GM18907 (cell line): ENCODE data around the gene CD8B2.
"Not testable (repeated sequence)": the region's sequence is repeated elsewhere in the genome, so short reads cannot be mapped to it uniquely, and the experiment has no call there.

Source experiments
- ATAC-seq: cut with Tn5 transposase; IDR thresholded peaks from one replicate; pipeline ENCODE4 v1.9.1; 2021; ENCODE audit warnings: mild to moderate bottlenecking, moderate library complexity; ENCODE audit not compliant: unreplicated experiment

The CD8B2 gene

DNA sequence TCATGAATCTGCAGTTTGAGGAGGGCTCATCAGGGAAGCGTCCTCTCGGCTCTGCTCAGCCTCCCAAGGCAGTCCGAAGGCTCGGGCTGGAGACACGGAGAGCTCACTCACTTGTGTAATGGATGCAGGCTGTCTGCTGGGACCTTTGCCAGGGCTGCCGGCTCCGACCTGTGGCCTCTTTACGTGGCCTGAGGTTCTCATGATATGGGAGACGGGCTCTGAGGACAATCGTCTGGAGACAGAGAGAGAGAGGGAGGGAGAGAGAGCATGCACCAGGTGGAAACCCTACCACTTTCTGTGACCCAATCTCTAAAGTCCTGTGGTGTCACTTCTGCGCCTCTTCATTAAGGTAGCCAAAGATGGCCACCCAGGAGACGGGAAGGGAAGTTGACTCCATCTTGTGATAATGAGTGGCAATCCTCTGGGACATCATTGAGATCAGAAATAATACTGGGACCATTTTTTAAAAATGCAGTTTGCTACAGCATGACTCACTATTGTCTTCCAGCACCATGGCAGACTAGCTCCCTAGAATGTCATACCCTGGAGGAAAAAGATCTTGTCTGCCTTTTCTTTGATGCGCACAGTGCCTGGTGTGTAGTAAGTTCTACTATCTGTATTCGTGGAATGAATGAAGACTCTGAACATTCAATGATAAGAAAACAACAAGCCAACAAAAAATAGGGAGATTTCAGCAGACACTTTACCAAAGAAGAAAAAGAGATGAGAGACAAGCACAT lies 60.2 kb downstream of the CD8B2 start:
- no peak for ATAC-seq

DNA sequence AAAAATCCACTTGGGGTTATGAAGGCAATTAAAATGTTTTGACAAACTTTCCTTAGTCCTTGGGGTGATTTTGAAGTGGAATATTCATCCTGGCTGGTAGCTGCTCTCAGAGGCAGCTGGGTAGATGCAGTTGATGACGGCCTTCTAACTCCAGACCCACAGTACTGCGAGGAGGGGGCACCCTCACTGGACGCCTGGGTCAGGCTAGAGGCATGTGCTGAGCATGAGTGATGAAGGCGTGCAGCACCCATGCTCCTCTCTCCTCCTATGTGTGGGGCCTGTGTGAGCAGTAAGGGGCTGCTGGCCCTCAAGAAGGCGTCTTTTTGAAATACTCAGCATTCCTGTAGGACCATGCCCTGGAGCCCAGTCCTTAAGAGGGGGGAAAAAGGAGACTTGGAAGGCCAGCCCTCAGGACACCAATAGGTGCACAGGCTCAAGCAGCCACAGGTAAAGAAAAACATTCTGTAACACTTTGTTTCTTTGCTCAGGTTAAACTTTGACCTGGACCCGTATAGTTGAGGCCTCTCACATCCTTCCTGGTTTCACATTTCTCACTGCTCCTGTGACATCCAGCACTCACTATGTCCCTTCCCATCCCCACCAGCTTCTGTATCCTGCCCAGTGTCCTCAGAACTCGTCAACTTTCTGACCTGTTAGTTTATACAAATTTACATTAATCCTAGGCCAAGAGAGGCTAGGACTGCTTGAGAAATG lies 64.4 kb downstream of the CD8B2 start:
- ATAC-seq: no peak

DNA sequence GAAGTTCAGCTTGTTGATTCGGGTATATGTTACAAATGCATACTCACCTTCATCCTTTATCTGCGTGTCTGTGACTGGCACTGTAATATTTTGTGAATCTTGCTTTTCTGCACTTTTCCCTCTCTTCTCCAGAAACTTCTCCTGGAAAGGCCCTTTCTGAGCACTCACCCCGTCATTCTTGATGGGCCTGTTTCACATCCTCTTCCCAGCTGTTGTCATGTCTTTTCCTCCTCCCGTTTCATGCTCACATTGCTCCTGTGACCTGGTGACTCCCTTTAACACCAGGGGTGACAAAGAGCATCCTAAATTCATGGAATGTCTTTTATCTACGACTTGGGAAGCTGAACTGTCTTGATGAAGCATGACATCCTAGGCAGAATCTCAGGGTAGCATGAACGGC lies 65.8 kb downstream of the CD8B2 start:
- no peak for ATAC-seq

DNA sequence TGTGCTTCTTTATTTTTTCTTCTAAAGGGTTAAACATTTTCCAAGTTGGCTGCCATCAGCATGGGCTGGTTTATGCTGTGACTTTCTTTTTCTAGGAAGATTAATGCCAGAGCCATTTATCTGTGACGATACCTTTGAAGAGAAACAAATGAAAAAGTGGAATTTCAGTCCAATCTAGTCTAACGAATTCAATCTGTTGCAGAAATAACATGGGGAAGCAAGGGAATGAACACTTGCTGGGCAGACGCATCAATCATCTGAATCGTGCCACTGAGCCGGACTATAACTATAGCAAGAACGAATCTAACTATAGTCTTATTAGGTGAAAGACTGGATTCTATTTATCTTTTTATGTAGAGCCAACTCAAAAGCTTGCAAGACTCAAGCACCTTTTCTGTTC lies 66.2 kb downstream of the CD8B2 start:
- ATAC-seq: no peak

DNA sequence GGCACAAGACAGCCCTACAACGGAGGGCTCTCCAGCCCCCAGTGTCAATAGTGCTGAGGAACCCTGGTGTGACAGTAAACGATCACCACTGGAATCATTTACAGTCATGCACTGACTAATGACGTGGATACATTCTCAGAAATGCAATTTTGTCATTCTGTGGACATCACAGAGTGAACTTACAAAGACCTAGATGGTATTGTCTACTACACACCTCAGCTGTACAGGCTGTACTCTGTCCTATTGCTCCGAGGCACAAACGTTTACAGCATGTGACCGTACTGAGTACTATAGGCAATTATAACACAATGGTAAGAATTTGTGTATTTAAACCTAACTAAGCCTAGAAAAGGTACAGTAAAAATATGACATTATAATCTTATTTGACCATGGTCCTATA lies 67.2 kb downstream of the CD8B2 start:
- ATAC-seq: no peak

DNA sequence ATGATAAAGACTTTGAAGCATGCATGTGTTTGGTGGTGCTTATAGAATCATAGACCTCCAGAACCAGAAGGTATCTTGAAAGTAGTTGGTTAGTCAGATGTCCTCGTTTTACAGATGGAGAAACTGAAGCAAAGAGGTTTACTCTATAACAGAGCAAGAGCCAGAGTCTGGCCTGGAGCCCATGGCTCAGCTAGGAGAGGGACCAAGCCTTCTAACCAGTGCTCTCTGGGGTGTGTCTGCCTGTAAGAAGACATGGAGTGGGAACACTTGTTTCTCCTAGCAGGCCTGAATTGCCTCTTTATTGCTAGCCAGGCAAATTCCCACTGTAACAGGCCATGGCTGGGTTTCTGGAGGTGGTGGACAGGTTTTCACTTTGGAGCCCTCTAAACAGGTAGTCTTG lies 67.9 kb downstream of the CD8B2 start:
- no peak for ATAC-seq

DNA sequence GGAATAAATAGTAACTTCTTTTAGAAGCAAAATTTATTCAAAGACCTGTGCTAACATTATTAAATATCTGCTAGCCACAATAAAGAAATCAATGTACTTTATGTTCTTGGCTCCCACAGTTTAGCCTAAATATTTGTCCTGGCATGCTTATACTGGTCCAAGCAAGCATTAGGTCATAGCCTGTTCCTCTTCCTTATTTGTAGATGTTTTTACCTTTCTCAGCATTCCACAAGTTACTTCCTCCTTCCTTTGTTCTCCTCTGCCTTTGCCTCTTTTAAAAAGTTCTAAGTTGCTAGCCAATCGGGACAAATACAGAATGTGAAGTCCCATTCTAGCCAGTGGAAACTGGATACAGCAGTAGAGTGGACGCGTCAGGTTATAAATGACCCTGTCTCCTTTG lies 72.6 kb downstream of the CD8B2 start:
- not testable (repeated sequence) for ATAC-seq

DNA sequence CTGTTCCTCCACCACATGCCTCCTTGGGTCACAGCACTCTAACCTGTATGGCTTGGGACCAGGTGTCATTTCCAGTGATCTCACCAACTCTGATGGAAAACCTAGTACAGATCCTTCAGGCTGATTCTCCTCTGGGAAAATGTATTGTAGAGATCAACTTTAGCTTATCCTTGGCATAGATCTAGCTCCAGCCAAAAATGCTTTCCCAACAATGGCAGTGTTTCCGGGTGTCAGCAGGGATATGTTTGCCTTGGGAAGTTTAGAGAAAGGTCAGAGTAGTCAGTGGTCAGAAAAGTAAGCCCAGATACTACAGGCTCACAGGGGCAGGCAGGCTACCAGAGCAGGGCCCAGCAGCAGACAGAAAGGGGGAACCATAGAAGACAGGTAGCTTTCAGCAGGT lies 73.6 kb downstream of the CD8B2 start:
- ATAC-seq: no peak

DNA sequence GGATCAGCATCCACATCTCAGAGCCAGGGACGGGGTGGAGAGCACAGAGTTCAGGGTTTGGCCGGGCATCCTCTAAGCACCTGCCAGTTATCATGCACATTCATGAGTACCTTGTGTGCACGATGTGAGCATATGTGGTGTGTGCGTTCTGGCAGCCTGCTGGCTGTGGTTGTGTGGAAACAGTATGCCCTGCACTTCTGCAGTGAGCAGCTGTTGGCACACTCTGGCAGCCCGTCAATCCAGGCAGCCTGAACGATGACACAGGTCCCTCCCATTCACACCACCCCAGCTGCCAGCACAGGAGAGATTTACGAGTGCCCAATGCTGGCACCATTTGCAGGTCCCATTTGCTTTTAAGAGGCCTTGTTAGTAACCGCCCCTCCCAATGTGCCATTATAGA lies 74.2 kb downstream of the CD8B2 start:
- ATAC-seq: no peak

DNA sequence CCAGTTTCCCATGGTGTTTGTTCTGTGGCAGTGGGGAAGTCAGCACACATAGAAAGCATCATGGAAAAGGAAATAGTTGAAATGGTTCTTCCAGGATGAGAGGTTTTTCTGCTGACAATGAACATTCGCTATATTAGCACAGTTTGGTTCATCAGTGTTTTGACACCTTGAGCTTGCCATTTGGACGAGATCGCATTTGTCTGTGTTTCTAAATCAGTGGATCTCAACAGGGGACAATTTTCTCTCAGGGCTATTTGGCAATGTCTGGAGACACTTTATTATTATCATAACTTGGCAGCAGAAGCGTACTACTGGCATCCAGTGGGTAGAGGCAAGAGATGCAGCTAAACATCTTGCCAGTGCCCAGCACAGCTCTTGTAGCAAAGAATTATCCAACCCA lies 74.6 kb downstream of the CD8B2 start:
- ATAC-seq: no peak

DNA sequence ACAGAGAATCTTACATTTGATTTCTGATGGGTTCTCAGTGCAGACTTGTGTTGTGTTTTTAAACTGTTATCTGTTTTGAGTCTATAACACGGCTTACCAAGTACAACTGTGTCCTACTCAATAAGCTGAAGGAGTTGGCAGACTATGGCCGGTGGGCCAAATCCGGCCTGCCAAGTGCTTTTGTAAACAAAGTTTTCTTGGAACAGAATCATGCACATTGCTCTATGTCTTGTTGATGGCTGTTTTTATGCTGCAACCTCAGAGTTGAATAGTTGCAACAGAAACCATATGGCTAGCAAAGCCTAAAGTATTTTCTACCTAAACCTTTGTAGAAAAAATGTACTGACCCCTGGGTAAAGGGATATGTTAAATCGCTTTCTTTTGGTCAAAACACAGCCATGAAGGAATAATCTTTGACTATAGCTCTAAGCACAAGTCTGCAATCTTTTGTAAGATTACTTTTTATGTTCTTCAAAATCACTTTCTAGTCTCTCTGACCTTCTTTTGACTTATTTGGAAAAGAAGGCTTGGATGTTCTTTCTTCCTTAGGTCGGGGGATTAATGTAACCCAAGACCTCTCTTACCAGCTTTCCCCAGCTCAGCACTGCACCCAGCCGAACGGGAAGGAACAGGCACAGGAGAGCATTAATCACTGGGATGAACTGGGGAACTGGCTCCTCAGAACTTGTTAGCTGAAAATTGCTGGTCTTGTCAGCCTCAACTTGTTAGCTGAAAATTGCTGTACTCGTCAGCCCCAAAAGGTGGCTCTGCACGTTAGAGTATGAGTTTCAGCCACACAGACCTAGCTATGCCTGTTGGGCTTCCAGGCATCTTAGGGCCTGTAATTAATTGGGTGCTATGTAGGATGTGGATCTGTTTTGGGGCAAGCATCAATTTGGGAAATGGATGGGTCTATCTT lies 75.4 kb downstream of the CD8B2 start:
- no peak for ATAC-seq

DNA sequence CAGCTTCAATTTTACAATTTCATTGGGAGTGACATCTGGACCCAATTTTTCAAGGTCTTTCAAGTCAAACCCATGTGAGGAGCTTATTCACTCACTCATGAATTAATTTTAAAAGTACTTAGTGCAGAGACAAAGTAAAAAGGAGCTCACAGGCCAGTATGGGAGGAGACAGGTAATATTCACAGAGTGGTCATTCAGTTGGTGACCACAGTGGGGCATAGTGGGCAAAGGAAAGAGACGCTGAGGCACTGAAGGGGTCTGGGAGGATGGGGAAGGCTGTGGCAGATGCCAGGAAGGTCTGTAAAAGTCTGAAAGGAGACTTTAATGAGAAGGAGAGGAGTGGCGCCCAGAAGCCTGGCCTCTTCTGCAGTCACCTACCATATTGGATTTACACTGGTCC lies 76.0 kb downstream of the CD8B2 start:
- ATAC-seq: no peak

DNA sequence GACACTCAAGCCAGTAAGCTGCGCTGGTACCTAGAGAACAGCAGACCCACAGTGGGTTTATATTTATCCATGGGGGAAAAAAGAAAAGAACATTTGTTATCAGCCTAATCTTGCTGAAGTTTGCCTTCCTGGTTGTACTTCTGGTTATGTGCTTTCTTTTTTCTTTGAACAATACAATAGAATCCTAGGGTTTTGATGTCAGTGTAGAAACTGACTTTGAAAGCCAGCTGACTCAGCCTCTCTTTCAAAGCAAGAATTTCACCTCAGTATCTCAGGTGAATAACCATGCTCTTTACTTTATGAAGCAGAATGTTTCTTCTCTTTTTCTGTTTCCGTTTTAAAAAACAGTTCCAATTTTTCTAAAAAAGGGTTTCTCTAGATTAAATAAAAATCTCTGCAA lies 78.4 kb downstream of the CD8B2 start:
- no peak for ATAC-seq

DNA sequence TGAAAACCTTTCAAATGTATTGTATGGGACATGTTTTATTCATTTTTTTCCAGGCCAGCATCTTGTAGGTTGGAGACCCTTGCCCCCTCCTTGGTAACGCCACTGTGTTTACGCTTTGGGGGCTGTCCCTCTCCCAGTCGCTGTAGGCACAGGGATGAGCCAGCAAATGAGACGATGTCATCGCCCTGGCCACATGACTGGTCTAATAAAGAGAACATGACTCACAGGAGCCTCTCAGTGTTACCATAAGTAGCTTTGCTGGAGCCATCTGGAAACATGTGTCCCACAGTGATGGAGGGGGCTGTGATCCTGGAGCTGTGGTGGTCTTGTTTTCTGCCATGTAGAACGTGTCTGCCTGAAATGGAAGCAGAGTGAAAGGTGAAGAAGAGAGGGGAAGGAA lies 78.9 kb downstream of the CD8B2 start:
- ATAC-seq: no peak

DNA sequence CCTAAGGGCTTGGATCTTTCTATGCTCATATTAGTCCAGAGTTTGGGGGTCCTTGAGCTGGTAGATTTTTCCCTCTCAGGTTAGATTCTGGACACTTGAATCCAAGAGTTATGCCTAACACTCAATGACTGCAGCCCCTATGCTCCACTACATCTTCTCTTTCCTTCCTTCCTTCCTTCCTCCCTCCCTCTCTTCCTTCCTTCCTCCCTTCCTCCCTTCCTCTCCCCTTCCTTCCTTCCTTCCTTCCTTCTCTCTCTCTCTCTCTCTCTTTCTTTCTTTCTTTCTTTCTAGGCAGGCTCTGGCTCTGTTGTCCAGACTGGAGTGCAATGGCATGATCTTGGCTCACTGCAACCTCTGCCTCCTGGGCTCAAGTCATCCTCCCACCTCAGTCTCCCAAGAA lies 79.3 kb downstream of the CD8B2 start:
- ATAC-seq: not testable (repeated sequence)

DNA sequence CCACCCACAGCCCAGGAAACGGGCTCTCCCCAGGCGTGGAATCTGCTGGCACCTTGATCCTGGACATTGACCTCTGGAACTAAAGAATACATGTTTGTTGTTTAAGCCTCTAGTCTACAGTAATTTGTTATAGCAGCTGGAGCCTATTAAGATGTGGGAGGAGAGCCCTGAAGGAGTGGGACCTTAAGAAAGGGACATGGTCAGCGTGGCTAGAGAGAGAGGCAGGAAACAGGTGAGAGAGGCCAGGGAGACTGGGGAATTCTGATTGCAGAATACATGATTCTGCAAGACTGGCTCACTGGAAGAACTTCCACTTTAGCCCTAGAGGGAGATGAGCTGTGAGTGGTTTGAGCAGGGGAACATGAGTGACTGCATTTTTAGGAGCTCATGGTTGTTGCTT lies 83.2 kb downstream of the CD8B2 start:
- no peak for ATAC-seq
